HG03565 (cell line): ENCODE data around the gene PNMA1.

Experiments
- ATAC-seq: cut with Tn5 transposase; IDR thresholded peaks from one replicate; pipeline ENCODE4 v1.9.1; 2021; ENCODE audit warnings: mild to moderate bottlenecking, moderate library complexity; ENCODE audit not compliant: unreplicated experiment

PNMA1 gene

DNA sequence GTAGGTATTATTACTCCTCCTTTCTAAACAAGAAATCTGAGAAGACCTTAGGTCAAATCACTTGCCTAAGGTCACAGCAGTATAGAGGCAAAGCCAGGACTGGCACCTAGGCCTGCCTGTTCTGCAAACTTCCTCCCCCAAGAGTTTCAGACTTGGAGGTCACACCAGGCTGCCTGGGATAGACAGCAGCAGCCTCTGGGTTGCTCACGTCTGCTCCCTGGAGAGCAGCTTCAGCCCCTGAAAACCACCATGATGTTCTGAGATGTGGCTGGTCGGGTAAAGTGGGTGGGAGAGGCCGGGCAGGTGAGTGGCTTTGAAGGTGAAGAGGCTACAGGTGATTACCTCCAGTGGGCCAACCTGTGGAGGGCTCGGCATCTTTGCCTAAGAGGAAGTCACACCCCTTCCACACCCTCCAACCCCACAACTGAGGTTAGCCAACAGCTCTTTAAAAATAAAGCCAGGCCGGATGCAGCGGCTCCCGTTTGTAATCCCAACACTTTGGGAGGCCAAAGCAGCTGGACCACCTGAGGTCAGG is 37.0 kb upstream of the PNMA1 start:
- no peak for ATAC-seq

- no peak for ATAC-seq
These were observed 36.3 kb upstream of the PNMA1 start for GRCh38 chr14:73750531-73750901.

DNA sequence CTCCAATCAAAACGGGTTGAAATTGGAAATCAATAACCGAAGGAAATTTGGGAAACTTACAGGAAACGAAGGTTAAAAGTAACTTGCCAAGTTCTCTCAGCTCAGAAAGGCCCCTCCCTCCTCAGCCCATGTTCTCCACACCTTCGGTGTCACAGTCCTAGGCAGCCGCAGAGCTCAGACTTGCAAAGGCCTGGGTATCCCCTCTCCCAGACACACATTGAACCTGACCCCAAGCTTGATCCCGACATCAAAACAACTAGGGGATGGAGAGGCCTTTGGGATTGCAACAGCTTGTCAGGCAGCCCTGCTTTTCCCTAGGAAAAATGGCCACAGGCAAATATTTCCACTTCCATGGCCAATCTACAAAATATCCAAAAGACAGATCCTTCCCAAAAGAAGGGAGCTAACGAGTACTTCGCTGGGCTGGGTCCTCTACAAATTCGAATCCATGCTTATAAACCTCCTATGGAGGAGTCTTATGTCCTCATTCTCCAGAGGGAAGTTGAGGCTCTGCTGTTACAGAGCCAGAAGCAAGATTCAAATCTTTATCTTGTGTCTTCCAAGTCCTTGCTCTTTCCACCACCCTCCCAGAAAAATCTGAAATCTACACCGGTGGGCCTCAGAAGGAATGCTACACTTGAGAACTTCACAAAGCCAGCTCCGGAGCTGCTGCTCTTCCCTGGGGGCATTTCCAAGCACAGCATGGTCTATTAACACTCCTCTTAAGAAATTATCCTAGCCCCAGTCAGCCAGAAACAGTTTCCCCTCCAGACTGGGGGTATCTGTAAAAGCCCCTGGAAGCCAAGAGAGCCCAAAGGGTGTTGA is 35.7 kb upstream of the PNMA1 start:
- no peak for ATAC-seq

DNA sequence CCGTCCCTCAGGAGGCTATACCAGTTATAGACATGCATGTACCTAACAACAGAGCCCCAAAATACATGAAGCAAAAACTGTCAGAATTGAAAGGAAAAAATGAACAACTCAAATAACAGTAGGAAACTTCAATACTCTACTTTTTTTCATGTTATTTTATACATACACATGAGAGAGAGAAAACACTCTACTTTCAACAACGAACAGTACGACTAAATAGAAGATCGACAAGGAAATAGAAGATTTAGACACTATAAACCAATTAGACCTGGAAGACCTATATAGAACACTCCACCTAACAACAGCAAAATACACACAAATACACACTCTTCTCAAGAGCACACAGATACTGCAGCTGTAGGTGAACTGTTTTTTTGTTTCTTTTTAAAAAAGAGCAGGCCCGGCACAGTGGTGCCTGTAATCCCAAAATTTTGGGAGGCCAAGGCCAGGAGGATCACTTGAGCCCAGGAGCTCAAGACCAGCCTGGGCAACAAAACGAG is 34.7 kb upstream of the PNMA1 start:
- no peak for ATAC-seq

- no peak for ATAC-seq
These were observed 33.4 kb upstream of the PNMA1 start for GRCh38 chr14:73747379-73748211.

- no peak for ATAC-seq
These were observed 32.6 kb upstream of the PNMA1 start for GRCh38 chr14:73746520-73747378.

DNA sequence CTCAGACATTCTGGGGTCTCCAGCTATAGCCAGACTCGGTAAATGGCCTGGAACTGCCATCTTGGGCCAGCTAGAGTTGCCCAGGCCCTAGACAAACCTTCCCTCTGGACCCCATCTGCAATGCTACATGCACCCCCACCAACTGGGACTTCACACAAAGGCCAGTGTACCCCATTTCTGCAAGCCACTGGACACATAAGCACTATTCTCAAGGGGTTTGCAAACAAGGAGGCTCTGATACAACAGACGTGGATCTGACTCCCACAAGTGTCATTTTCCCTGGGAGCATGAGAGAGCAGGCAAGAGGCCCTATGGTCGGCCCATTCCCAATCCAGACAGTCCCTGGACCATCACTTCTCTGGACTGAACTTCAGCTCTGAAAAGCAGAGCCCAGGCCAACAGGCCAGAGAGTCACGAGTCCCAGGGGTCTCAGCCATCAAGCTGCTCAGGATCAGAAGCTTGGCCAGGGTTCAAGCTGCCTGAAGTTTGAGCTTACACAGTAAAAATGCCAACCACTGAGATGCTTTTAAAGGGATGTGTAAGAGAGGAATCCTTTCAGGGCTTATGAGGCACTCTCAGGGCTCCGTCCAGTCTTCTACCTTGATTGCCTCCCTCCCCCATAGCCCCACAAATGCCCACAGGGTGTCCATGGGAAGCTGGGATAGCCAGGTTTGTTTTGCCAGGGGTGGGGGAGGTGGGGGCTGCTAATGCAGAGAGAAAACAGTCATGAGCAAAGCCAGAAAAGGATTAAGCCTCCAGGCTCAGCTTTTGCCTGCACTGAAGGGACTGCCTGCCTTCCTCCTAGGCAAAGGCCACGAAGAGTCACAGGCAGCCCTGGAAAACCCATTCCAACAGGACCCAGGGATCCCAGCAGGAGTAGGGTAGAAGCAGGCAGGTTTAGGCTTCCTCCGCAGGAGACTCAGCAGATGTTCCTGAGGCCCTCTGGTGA is 31.7 kb upstream of the PNMA1 start:
- no peak for ATAC-seq

DNA sequence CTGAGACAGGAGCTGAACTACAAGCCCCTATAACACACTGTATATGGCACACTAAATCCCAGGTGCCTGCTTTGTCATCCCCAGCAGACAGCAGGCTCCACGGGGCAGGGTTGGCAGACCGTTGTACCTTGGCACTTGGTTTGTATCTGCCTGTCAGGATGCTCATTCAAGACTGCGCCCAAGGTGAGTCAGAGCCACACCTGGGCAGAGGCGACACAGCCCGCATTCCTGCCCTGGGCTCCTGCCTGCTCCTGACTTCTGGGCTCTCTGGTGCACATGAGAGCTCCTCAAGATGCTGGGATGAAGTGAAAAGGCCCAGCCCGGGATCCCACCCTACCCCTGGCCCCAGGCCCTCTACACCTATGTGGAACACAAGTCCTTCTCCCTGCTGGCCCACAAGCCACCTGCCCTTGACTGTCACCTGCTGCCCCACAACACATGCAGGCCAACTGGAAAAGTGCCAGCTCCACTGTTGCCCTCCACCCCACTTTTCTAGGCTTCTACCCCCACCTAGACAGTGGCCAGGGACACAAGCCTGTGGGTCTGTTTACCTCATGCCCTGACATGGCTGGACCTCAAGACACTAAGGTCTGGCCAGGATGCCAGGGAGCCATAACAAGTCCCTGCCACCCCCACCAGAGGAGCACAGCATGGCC is 30.8 kb upstream of the PNMA1 start:
- ATAC-seq = no peak

- no peak for ATAC-seq
These were observed 30.1 kb upstream of the PNMA1 start for GRCh38 chr14:73744175-73744867.

- peak; percentile 41 for ATAC-seq
These were observed 29.3 kb upstream of the PNMA1 start for GRCh38 chr14:73743431-73743931.

- ATAC-seq = no peak
These were observed 28.5 kb upstream of the PNMA1 start for GRCh38 chr14:73742520-73743238.

DNA sequence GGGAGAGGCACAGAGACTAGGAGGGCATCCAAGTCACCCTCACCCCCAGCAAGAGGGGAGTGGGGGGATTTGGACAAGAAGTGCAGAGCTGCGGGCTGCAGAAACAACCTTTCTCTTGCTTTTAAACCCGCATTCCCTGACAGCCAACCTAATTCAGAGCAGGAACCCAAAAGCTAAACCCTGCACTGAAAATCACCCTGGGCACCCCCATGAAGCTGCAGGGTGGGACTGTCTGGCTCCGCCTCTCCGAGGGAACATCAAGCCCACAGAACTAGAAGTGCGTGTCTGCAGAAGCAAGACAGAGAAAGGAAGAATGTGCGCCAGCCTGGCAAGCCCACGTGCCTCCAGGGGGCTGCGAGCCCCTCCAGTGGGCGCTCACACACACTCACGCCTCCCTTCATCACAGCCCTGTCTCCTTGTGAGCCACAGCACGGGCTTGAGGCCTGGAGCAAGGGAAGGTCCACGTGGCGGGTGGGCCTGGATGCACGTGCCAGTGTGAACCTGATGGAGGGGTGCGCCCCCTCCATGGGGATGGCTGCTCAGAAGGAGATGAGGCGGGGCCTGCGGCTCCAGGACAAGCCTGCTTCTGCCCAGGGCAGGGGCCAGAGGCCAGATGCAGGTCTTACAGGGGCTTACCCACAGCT is 27.8 kb upstream of the PNMA1 start:
- no peak for ATAC-seq

GRCh38 chr14:73741386-73741875 is 27.2 kb upstream of the PNMA1 start:
- no peak for ATAC-seq

DNA sequence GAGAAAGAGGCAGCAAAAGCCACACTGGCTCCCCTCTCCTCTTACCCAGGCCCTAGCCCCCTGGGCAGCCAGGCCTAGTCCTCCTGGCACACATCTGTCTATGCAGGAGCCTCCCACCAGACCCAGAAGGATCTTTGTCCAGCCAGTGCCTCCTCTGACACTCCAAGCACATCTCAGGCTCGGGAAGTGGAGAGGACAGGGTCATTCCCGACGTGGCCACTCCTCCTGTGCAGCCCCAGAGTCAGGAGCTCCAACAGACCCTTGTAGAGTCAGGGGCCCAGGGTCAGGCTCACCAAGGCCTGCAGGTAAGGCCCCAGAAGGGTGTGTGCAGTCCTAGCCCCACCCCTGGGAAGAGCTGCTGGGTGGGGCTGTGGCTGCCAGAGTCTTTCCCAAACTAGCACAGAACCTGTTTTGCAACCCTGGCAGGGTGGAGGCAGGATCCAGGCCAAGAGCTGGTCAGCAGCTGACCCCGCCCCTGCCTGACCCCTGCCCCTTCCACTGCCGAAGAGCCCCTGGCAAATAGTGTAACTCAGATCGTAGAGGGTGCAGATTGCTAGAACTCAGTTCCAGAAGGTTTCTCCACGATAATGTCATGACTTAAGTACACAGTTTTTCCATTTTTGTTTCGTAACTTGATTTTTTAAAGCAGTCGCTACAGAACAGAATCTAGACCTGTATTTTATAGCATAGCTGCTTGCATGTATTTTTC is 26.6 kb upstream of the PNMA1 start:
- no peak for ATAC-seq

- no peak for ATAC-seq
These were observed 25.9 kb upstream of the PNMA1 start for GRCh38 chr14:73739899-73740617.
